NCI-H2107 (cell line): ENCODE data around the gene HCN4.

ENCODE experiments used
- DNase-seq: peaks from one replicate; lab custom pipeline; 2025; lab: John Stamatoyannopoulos, UW

Gene HCN4

GRCh38 chr15:73296609-73297353, 72.0 kb downstream of the HCN4 start:
- no peak for DNase-seq

- no peak for DNase-seq
These were observed 73.0 kb downstream of the HCN4 start for GRCh38 chr15:73295630-73296286.

GRCh38 chr15:73293773-73294172, 75.0 kb downstream of the HCN4 start:
- DNase-seq = no peak

GRCh38 chr15:73291441-73291840, 77.3 kb downstream of the HCN4 start:
- DNase-seq = no peak

GRCh38 chr15:73287019-73287418, 81.7 kb downstream of the HCN4 start:
- no peak for DNase-seq

GRCh38 chr15:73286311-73286710, 82.4 kb downstream of the HCN4 start:
- no peak for DNase-seq

- no peak for DNase-seq
These were observed 84.6 kb downstream of the HCN4 start for GRCh38 chr15:73284090-73284716.

GRCh38 chr15:73283366-73283962, 85.3 kb downstream of the HCN4 start:
- DNase-seq = no peak

- no peak for DNase-seq
These were observed 86.0 kb downstream of the HCN4 start for GRCh38 chr15:73282567-73283365.

- no peak for DNase-seq
These were observed 92.9 kb downstream of the HCN4 start for GRCh38 chr15:73275862-73276261.

- no peak for DNase-seq
These were observed 95.4 kb downstream of the HCN4 start for GRCh38 chr15:73273181-73274002.

- no peak for DNase-seq
These were observed 98.2 kb downstream of the HCN4 start for GRCh38 chr15:73270366-73271097.
